Camera-type eye (tissue), 1 donor: ENCODE measurements around the gene CST7. TPM values are rescaled to one million over a fixed set of nuclear protein-coding genes. Genes with fewer than 3 reads are reported as not detected.

Source experiments
- total RNA-seq: library from RNA; depleted of rRNA; stranded (reverse); fragments of >200 nt; gene quantifications from one replicate; pipeline ENCODE4 v1.2.3, GENCODE V29; 2014

The CST7 gene
- 0.60 TPM for total RNA-seq

GRCh38 chr20:24948939-24949679, at the start of gene CST7:
Gene CST7 (plus strand): TSS chr20:24949269. CDS start chr20:24949506, 237 bp downstream.

GRCh38 chr20:24992487-24993205, 43.6 kb downstream of the CST7 start, which contains the start of gene APMAP:
Gene APMAP (minus strand): TSS chr20:24992751. CDS start chr20:24992688, 63 bp downstream.

Other genes with a start within 250 kb of the CST7 start
- 69.7 TPM for gene APMAP, start 43.5 kb downstream of the CST7 start, total RNA-seq
- 30.0 TPM for gene ACSS1, start 108.9 kb downstream of the CST7 start, total RNA-seq
- 131 TPM for gene VSX1, start 132.9 kb downstream of the CST7 start, total RNA-seq
- 36.1 TPM for gene ENTPD6, start 246.4 kb downstream of the CST7 start, total RNA-seq